GM06990 (cell line): Measurements from ENCODE around the gene ACBD6.

Experiments used
- DNase-seq: peaks from one replicate; pipeline ENCODE4 v3.0.0-alpha.2; 2011; ENCODE audit not compliant: insufficient read length; ENCODE audit errors: extremely low read depth
- H3K27me3 ChIP-seq: replicated peaks from 2 replicates; pipeline ENCODE4 v1.6.0; 2011; ENCODE audit warnings: low read length; ENCODE audit not compliant: control insufficient read depth, insufficient read depth
- H3K36me3 ChIP-seq: 2 replicates; pipeline ENCODE4 v1.5.1; 2011; ENCODE audit warnings: low read length; ENCODE audit not compliant: control insufficient read depth, insufficient read depth
- H3K4me3 ChIP-seq: replicated peaks from 2 replicates; pipeline ENCODE4 v1.5.1; 2011; ENCODE audit warnings: low read depth, mild to moderate bottlenecking, control low read depth, low read length
- TF ChIP-seq, protein P1 (sequence below): IDR thresholded peaks from 2 replicates; pipeline ENCODE4 v1.5.1; 2011; ENCODE audit warnings: low read length, control low read depth, mild to moderate bottlenecking, inconsistent platforms; ENCODE audit not compliant: insufficient read depth, poor library complexity, severe bottlenecking

Gene ACBD6

DNA sequence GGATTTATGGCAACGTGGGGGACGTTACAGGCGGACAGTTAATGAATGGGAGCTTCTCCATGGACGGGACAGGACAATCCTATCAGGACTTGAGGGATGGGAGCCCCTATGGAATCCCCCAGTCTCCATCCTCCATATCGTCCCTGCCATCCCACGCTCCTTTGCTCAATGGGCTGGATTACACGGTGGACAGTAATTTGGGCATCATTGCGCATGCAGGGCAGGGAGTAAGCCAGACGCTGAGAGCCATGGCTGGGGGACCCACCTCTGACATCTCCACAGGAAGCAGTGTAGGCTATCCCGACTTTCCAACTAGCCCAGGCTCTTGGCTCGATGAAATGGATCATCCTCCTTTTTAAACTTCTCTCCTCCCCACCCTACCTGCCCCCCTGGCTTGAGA lies 228.2 kb downstream of the ACBD6 start:
- DNase-seq = no peak
- TF ChIP-seq, protein P1, sequence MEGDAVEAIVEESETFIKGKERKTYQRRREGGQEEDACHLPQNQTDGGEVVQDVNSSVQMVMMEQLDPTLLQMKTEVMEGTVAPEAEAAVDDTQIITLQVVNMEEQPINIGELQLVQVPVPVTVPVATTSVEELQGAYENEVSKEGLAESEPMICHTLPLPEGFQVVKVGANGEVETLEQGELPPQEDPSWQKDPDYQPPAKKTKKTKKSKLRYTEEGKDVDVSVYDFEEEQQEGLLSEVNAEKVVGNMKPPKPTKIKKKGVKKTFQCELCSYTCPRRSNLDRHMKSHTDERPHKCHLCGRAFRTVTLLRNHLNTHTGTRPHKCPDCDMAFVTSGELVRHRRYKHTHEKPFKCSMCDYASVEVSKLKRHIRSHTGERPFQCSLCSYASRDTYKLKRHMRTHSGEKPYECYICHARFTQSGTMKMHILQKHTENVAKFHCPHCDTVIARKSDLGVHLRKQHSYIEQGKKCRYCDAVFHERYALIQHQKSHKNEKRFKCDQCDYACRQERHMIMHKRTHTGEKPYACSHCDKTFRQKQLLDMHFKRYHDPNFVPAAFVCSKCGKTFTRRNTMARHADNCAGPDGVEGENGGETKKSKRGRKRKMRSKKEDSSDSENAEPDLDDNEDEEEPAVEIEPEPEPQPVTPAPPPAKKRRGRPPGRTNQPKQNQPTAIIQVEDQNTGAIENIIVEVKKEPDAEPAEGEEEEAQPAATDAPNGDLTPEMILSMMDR = no peak
- H3K36me3 ChIP-seq = peaks cover 3% of the 10 kb centered on the region
- no peak overlapping the region for H3K4me3 ChIP-seq
- no peaks in the 10 kb centered on the region for H3K27me3 ChIP-seq

DNA sequence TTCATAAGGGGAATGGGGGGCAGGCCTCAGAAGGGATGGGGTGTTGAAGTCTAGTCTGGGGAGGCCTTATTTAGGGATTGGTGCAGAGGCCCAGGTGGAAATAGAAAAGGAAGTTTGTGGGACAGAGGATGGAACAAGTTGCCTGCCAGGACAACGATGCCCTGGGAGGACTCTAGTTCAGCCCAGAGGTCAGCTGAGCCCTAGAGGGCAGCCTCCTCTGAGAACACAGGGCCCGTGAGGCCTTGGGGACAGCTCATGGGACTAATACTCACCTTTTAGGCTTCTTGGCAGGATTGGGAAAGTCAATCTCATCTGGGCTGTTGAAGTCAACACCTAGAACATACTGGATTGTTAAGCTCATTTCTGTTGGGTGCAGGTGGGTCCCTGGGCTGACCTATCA lies 229.3 kb downstream of the ACBD6 start:
- Histone ChIP-seq H3K36me3 (peaks cover 2% of the 10 kb centered on the region), H3K27me3 (no peaks in the 10 kb centered on the region)

DNA sequence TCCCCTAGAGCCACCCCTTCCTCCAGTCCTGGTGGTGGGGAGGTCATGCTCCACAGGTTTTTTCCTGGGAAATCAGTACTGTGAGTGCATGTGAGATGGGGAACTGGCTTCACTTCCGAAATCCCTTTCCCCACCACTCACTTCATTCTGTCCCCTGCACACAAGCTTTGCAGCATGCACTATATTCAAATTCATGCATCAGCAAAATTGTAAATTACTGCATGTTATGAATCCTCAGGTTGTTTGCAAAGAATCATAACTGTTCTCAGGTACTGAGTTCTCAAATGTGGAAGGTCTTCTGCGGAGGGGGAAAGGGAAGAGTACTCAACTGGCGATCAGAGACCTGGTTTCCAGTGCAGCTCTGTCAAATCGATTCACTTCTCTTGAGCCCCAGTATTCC lies 230.0 kb downstream of the ACBD6 start:
- H3K4me3 ChIP-seq = no peak overlapping the region
- H3K36me3 ChIP-seq = peaks cover 2% of the 10 kb centered on the region
- H3K27me3 ChIP-seq = no peaks in the 10 kb centered on the region
- TF ChIP-seq, protein P1 = no peak
- no peak for DNase-seq

More for the DNA sequence above, 229.3 kb downstream of the ACBD6 start:
- TF ChIP-seq, protein P1 = no peak
- no peak overlapping the region for H3K4me3 ChIP-seq
- no peak for DNase-seq

DNA sequence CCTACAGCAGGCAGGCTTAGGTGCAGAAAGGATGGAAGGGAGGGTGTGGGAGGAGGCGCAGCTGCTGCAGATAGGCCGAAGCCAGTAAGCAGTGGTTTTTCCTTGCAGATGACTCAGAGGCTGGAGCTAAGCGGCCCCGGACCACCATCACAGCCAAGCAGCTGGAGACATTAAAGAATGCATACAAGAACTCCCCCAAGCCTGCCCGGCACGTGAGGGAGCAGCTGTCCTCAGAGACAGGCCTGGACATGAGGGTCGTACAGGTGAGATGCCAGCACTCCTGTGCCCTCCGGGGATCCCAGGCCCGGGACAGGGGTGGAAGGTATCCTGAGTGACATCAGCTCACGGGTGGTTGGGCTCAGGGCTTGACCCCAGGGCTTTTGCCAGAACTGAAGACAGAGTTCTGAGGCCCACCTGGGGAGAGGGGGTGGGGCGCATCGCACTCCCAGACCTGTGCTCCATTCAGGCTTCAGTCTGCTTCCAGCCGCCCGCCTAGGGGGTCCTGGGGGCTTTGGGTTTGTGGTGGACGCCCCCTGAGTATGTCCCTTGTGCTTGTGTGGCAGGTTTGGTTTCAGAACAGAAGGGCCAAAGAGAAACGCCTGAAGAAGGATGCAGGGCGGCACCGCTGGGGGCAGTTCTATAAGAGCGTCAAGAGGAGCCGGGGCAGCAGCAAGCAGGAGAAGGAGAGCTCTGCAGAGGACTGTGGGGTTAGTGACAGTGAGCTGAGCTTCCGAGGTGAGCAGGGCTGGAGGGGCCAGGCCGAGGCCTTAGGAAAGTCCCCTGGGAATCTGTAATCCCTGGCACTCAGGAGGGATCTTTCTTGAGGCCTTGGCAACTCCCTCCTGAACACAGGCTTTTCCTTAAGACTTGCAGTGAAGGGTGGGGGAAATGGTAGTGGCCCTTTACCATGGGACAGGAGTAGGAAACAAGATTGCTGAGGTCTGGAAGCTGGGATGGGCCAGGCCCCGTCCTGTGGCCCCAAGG lies 230.8 kb downstream of the ACBD6 start:
- no peaks in the 10 kb centered on the region for H3K27me3 ChIP-seq
- no peak for DNase-seq
- peaks cover 2% of the 10 kb centered on the region for H3K36me3 ChIP-seq
- TF ChIP-seq, protein P1 = no peak
- H3K4me3 ChIP-seq = no peak overlapping the region

DNA sequence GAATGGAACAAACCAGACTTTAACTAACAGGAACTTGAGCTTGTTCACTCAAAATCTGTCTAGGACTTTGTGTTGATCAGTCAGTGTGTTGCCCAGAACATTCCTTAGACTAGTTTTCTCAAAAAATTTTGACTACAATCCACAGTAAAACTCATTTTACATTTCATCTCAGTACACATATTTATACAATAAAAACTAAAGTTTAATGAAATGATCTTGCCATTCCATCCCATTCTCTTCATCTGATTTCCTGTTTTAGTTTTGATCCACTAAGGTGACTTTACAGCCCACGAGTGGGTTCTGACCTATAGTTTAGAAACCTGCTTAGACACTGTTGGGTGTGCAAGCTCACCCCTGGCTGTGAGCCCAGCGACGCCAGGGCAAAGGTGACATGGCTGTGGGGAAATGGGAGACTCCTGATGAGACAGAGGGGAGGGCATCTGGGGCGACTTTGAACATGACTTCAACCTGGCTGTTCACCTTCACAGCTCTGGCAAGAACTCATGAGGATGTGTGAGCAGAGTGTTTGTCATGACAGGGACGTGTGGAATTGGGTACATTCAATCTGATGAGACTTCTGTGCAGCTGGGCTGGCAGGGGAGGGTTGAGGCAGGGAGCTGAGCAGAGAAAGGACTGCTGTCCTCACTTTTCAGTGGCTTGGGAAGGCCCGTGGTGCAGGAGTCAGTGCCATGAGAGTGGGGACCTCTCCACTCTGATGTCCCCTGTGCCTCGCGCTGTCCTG lies 231.7 kb downstream of the ACBD6 start:
- no peak for DNase-seq
- no peak overlapping the region for H3K4me3 ChIP-seq
- TF ChIP-seq, protein P1 = no peak
- H3K36me3 ChIP-seq = peaks cover 2% of the 10 kb centered on the region
- no peaks in the 10 kb centered on the region for H3K27me3 ChIP-seq
